HuH-7.5 (cell line): ENCODE measurements around the gene SMC3.
"Not testable (repeated sequence)": the region's sequence is repeated elsewhere in the genome, so short reads cannot be mapped to it uniquely, and the experiment has no call there.

ENCODE experiments used
- DNase-seq: peaks from one replicate; pipeline ENCODE4 v3.0.0; 2011; ENCODE audit warnings: low spot score

Gene SMC3

GRCh38 chr10:110625951-110626855 is 58.7 kb downstream of the SMC3 start:
- no peak for DNase-seq

- no peak for DNase-seq
Measured at GRCh38 chr10:110628161-110628560, 60.7 kb downstream of the SMC3 start.

- DNase-seq: no peak
Measured at GRCh38 chr10:110629680-110630191, 62.2 kb downstream of the SMC3 start.

GRCh38 chr10:110631934-110632333 is 64.4 kb downstream of the SMC3 start:
- no peak for DNase-seq

GRCh38 chr10:110632591-110633215 is 65.2 kb downstream of the SMC3 start:
- no peak for DNase-seq

- DNase-seq: no peak
Measured at GRCh38 chr10:110634527-110635209, 67.2 kb downstream of the SMC3 start.

- DNase-seq: no peak
Measured at GRCh38 chr10:110636572-110636931, 69.1 kb downstream of the SMC3 start.

- DNase-seq: no peak
Measured at GRCh38 chr10:110636932-110637557, 69.5 kb downstream of the SMC3 start.

- DNase-seq: no peak
Measured at GRCh38 chr10:110637558-110638053, 70.1 kb downstream of the SMC3 start.

GRCh38 chr10:110638319-110638718 is 70.8 kb downstream of the SMC3 start:
- no peak for DNase-seq

- not testable (repeated sequence) for DNase-seq
Measured at GRCh38 chr10:110639046-110639445, 71.6 kb downstream of the SMC3 start.

- DNase-seq: not testable (repeated sequence)
Measured at GRCh38 chr10:110639858-110640257, 72.4 kb downstream of the SMC3 start.

- DNase-seq: no peak
Measured at GRCh38 chr10:110641256-110641655, 73.8 kb downstream of the SMC3 start.

GRCh38 chr10:110642204-110643034 is 74.9 kb downstream of the SMC3 start:
- no peak for DNase-seq

- no peak for DNase-seq
Measured at GRCh38 chr10:110643035-110643652, 75.6 kb downstream of the SMC3 start.

GRCh38 chr10:110643653-110644597 is 76.4 kb downstream of the SMC3 start, which contains the start of gene RBM20:
RBM20 (plus strand) TSS chr10:110644336; CDS start chr10:110644455, 119 bp downstream.
- no peak for DNase-seq

GRCh38 chr10:110644598-110645462 is 77.3 kb downstream of the SMC3 start:
- no peak for DNase-seq

- no peak for DNase-seq
Measured at GRCh38 chr10:110646417-110647135, 79.1 kb downstream of the SMC3 start.
